ENCODE results near the gene NIT2. TPM values are rescaled to one million over a fixed set of nuclear protein-coding genes. Genes with fewer than 3 reads are reported as not detected.
A peak's percentile ranks its signal among the peaks of the same experiment; 100 is the strongest.

Gene NIT2
- total RNA-seq, 1 donor from 2014 or later = 15.3 TPM

GRCh38 chr3:100299016-100299415 lies 35.5 kb upstream of the NIT2 start:
- no peak overlapping the region for H3K4me3 ChIP-seq (ENCODE audit: low read depth, low read length)
- TF ChIP-seq CTCF (IDR thresholded peaks at IDR 0.05; ENCODE audit: insufficient read depth, low read length, severe bottlenecking) = no peak
- peaks cover 6% of the 10 kb centered on the region for H3K36me3 ChIP-seq (ENCODE audit: control insufficient read depth, insufficient read depth, low read length)
- no peak for DNase-seq (ENCODE audit: low read depth)
- FAIRE-seq = no peak
- no peaks in the 10 kb centered on the region for H3K27me3 ChIP-seq (ENCODE audit: control insufficient read depth, insufficient read depth, low read length)

- Histone ChIP-seq H3K27me3 (ENCODE audit: control insufficient read depth, insufficient read depth, low read length) (no peaks in the 10 kb centered on the region), H3K36me3 (ENCODE audit: control insufficient read depth, insufficient read depth, low read length) (peaks cover 4% of the 10 kb centered on the region), H3K4me3 (ENCODE audit: low read depth, low read length) (no peak overlapping the region)
- no peak for TF ChIP-seq CTCF (IDR thresholded peaks at IDR 0.05; ENCODE audit: insufficient read depth, low read length, severe bottlenecking)
- DNase-seq (ENCODE audit: low read depth) = no peak
- FAIRE-seq = no peak
Observed at GRCh38 chr3:100306695-100307094, 27.9 kb upstream of the NIT2 start.

GRCh38 chr3:100310355-100310965 lies 24.1 kb upstream of the NIT2 start:
- Histone ChIP-seq H3K27me3 (ENCODE audit: control insufficient read depth, insufficient read depth, low read length) (no peaks in the 10 kb centered on the region), H3K36me3 (ENCODE audit: control insufficient read depth, insufficient read depth, low read length) (peaks cover 3% of the 10 kb centered on the region), H3K4me3 (ENCODE audit: low read depth, low read length) (no peak overlapping the region)
- FAIRE-seq = no peak
- TF ChIP-seq CTCF (IDR thresholded peaks at IDR 0.05; ENCODE audit: insufficient read depth, low read length, severe bottlenecking) = no peak
- no peak for DNase-seq (ENCODE audit: low read depth)

- H3K36me3 ChIP-seq (ENCODE audit: control insufficient read depth, insufficient read depth, low read length) = peaks cover 3% of the 10 kb centered on the region
- FAIRE-seq (no peak), DNase-seq (ENCODE audit: low read depth) (no peak)
- H3K4me3 ChIP-seq (ENCODE audit: low read depth, low read length) = no peak overlapping the region
- no peaks in the 10 kb centered on the region for H3K27me3 ChIP-seq (ENCODE audit: control insufficient read depth, insufficient read depth, low read length)
- TF ChIP-seq CTCF (IDR thresholded peaks at IDR 0.05; ENCODE audit: insufficient read depth, low read length, severe bottlenecking) = no peak
Observed at GRCh38 chr3:100311011-100311410, 23.5 kb upstream of the NIT2 start.

- peak; percentile 35 for TF ChIP-seq CTCF (IDR thresholded peaks at IDR 0.05; ENCODE audit: insufficient read depth, low read length, severe bottlenecking)
- DNase-seq (ENCODE audit: low read depth) (peak; percentile 63), FAIRE-seq (no peak)
- no peaks in the 10 kb centered on the region for H3K27me3 ChIP-seq (ENCODE audit: control insufficient read depth, insufficient read depth, low read length)
- no peaks in the 10 kb centered on the region for H3K36me3 ChIP-seq (ENCODE audit: control insufficient read depth, insufficient read depth, low read length)
- no peak overlapping the region for H3K4me3 ChIP-seq (ENCODE audit: low read depth, low read length)
Observed at GRCh38 chr3:100316641-100317069, 17.9 kb upstream of the NIT2 start.

GRCh38 chr3:100317912-100318311 lies 16.6 kb upstream of the NIT2 start:
- Histone ChIP-seq H3K4me3 (ENCODE audit: low read depth, low read length) (no peak overlapping the region), H3K36me3 (ENCODE audit: control insufficient read depth, insufficient read depth, low read length) (no peaks in the 10 kb centered on the region), H3K27me3 (ENCODE audit: control insufficient read depth, insufficient read depth, low read length) (no peaks in the 10 kb centered on the region)
- no peak for TF ChIP-seq CTCF (IDR thresholded peaks at IDR 0.05; ENCODE audit: insufficient read depth, low read length, severe bottlenecking)
- DNase-seq (ENCODE audit: low read depth) (no peak), FAIRE-seq (no peak)

All from bronchial epithelial cell (primary cell).